ENCODE measurements around the gene PRR27. TPM values are rescaled to one million over a fixed set of nuclear protein-coding genes. Genes with fewer than 3 reads are reported as not detected.

Gene PRR27
- total RNA-seq: not detected

GRCh38 chr4:70153937-70154336, at the start of gene PRR27:
Gene PRR27 (plus strand): TSS chr4:70154237. CDS start chr4:70154376, 139 bp downstream.
- DNase-seq: no peak
- Histone ChIP-seq H3K4me1 (no peaks in the 10 kb centered on the region), H3K9me3 (no peaks in the 10 kb centered on the region), H3K27me3 (no peaks in the 10 kb centered on the region), H3K4me3 (no peak within 1 kb of the TSS), H3K36me3 (no peaks in the 10 kb centered on the region), H3K27ac (no peak within 1 kb of the TSS), H3K9ac (ENCODE audit: low read depth in 2 of 2, low read length in 2 of 2) (no peak within 1 kb of the TSS)
- intact Hi-C loops (cut with DNase I): no loop called here
- TF ChIP-seq, protein P1, sequence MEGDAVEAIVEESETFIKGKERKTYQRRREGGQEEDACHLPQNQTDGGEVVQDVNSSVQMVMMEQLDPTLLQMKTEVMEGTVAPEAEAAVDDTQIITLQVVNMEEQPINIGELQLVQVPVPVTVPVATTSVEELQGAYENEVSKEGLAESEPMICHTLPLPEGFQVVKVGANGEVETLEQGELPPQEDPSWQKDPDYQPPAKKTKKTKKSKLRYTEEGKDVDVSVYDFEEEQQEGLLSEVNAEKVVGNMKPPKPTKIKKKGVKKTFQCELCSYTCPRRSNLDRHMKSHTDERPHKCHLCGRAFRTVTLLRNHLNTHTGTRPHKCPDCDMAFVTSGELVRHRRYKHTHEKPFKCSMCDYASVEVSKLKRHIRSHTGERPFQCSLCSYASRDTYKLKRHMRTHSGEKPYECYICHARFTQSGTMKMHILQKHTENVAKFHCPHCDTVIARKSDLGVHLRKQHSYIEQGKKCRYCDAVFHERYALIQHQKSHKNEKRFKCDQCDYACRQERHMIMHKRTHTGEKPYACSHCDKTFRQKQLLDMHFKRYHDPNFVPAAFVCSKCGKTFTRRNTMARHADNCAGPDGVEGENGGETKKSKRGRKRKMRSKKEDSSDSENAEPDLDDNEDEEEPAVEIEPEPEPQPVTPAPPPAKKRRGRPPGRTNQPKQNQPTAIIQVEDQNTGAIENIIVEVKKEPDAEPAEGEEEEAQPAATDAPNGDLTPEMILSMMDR (IDR thresholded peaks at IDR 0.05): no peak

DNA sequence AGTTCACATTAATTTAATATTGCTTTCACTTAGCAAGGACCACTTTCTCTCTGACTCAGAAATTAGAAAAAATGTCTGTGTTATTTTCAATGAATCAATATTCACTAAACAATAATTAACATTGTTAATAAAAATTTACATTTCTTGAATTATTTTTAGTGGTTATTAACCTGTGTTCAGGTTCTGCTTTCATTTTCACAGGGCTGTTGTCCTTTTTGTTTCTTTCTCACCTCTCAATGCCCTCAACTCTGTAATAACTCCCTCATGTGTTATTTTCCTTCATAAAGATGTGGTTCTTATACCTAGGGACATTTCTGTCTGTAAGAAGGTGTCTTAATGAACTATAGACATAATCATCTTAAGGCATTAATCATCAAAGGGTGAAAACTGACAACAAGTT, 43.1 kb upstream of the PRR27 start:
- H3K4me3 ChIP-seq: no peak overlapping the region
- no peaks in the 10 kb centered on the region for H3K27me3 ChIP-seq
- no peak overlapping the region for H3K9ac ChIP-seq (ENCODE audit: low read depth in 2 of 2, low read length in 2 of 2)
- intact Hi-C loops (cut with DNase I): no loop called here
- no peaks in the 10 kb centered on the region for H3K9me3 ChIP-seq
- no peak for DNase-seq
- H3K27ac ChIP-seq: no peak overlapping the region
- H3K4me1 ChIP-seq: no peaks in the 10 kb centered on the region
- TF ChIP-seq, protein P1 (IDR thresholded peaks at IDR 0.05): no peak
- no peaks in the 10 kb centered on the region for H3K36me3 ChIP-seq

DNA sequence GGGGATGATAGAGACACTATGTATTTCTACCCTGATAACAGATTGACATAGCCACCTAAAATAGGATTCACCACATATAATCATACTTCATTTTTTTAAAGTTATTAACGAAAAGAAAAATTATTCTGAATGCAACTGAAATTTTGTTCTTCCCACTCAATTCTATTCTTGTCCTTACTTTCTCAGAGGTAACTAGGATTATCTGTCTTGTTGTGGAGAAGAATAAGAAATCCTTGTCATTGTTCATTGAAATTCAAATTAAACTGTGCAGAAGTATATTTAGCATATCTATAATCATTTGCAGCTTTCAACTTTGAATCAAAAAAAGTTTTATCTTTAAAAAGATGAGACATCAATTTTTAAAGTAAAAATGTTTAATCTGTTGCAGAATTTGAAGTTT, 40.4 kb upstream of the PRR27 start:
- DNase-seq: no peak
- TF ChIP-seq, protein P1 (IDR thresholded peaks at IDR 0.05): no peak
- Histone ChIP-seq H3K27ac (no peak overlapping the region), H3K4me3 (no peak overlapping the region), H3K27me3 (no peaks in the 10 kb centered on the region), H3K9me3 (no peaks in the 10 kb centered on the region), H3K36me3 (no peaks in the 10 kb centered on the region), H3K4me1 (no peaks in the 10 kb centered on the region), H3K9ac (ENCODE audit: low read depth in 2 of 2, low read length in 2 of 2) (no peak overlapping the region)
- intact Hi-C loops (cut with DNase I): no loop called here

DNA sequence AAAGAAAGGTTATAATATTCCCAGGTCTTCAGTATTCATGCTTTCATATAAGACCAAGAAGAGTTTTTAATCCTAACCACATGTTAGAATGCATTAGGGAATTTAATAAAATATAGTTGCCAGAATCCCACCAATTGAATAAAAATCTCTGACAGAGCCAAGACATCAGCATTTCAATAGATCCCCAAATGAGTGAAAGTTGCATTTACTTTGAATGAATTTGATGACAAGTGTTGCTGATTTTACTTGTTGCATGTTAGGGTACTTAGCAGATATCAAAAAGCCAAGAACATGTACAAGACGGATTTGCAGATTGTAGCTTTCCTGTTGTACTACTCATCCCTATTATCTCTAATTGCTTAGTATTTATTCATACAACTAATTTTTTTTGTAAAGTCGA, 39.9 kb upstream of the PRR27 start:
- H3K4me1 ChIP-seq: no peaks in the 10 kb centered on the region
- no peaks in the 10 kb centered on the region for H3K27me3 ChIP-seq
- H3K9ac ChIP-seq (ENCODE audit: low read depth in 2 of 2, low read length in 2 of 2): no peak overlapping the region
- no peaks in the 10 kb centered on the region for H3K9me3 ChIP-seq
- no peaks in the 10 kb centered on the region for H3K36me3 ChIP-seq
- H3K4me3 ChIP-seq: no peak overlapping the region
- DNase-seq: no peak
- intact Hi-C loops (cut with DNase I): no loop called here
- no peak overlapping the region for H3K27ac ChIP-seq
- TF ChIP-seq, protein P1 (IDR thresholded peaks at IDR 0.05): no peak

DNA sequence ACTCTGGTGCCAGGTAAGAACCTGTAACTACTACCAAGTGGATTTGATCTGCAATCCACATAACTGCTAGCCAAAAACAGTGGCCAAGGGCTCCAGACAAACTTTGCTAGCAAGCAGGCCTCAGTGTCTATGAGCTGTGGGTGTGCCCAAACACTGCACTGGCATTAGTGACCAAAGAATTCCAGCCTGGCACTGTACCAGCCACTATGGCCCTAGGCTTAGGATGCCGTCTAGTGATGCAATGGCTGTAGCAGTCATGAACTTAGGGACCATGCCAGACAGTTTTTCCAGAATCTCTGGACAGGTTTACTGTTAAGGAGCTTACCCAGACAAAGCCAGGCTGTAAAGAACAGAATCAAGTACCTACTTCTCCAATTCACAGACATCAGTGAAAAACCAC, 33.7 kb upstream of the PRR27 start:
- no peak for DNase-seq
- no peaks in the 10 kb centered on the region for H3K9me3 ChIP-seq
- H3K36me3 ChIP-seq: no peaks in the 10 kb centered on the region
- no peak overlapping the region for H3K27ac ChIP-seq
- H3K4me3 ChIP-seq: no peak overlapping the region
- H3K9ac ChIP-seq (ENCODE audit: low read depth in 2 of 2, low read length in 2 of 2): no peak overlapping the region
- intact Hi-C loops (cut with DNase I): no loop called here
- H3K27me3 ChIP-seq: no peaks in the 10 kb centered on the region
- TF ChIP-seq, protein P1 (IDR thresholded peaks at IDR 0.05): no peak
- no peaks in the 10 kb centered on the region for H3K4me1 ChIP-seq

DNA sequence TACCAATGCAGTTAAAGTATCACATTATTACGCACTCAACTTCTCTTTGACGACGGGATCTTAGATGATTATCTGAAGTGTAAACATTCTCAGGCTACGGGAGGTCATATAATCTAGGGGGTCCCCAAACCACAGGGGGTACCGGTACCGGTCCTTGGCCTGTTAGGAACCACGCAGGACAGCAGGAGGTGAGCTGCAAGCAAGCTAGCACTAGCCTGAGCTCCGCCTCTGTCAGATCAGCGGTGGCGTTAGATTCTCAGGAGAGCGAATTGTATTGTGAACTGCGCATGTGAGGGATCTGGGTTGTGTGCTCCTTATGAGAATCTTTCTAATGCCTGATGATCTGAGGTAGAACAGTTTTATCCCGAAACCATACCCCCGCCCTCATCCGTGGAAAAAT, 20.6 kb upstream of the PRR27 start:
- H3K36me3 ChIP-seq: no peaks in the 10 kb centered on the region
- DNase-seq: no peak
- intact Hi-C loops (cut with DNase I): no loop called here
- TF ChIP-seq, protein P1 (IDR thresholded peaks at IDR 0.05): no peak
- no peaks in the 10 kb centered on the region for H3K4me1 ChIP-seq
- H3K27ac ChIP-seq: no peak overlapping the region
- H3K9ac ChIP-seq (ENCODE audit: low read depth in 2 of 2, low read length in 2 of 2): no peak overlapping the region
- H3K4me3 ChIP-seq: no peak overlapping the region
- no peaks in the 10 kb centered on the region for H3K27me3 ChIP-seq
- H3K9me3 ChIP-seq: no peaks in the 10 kb centered on the region

Measured in colonic mucosa (tissue), 4 donors.